ENCODE data around the gene ZNF362.
"Not testable (repeated sequence)": the region's sequence is repeated elsewhere in the genome, so short reads cannot be mapped to it uniquely, and the experiment has no call there.

ZNF362 gene

GRCh38 chr1:33305816-33306652, 49.7 kb downstream of the ZNF362 start:
- peaks cover 7% of the 10 kb centered on the region for H3K4me1 ChIP-seq (ENCODE audit: insufficient read depth, insufficient read length)
- H3K4me3 ChIP-seq (ENCODE audit: insufficient read length, low read depth), result no peak overlapping the region
- H3K27me3 ChIP-seq (ENCODE audit: insufficient read depth, insufficient read length), result peaks cover 12% of the 10 kb centered on the region
- no peak for DNase-seq (ENCODE audit: low read depth, low spot score)
- no peak overlapping the region for H3K9ac ChIP-seq (ENCODE audit: insufficient read length, low read depth)
- no peaks in the 10 kb centered on the region for H3K36me3 ChIP-seq (ENCODE audit: insufficient read depth, insufficient read length, low read length)
- no peak for TF ChIP-seq SUZ12 (IDR thresholded peaks at IDR 0.05; ENCODE audit: extremely low read depth, insufficient read depth, insufficient read length)
- no peak for TF ChIP-seq ZNF274 (IDR thresholded peaks at IDR 0.05; ENCODE audit: low read depth, low read length)
- TF ChIP-seq YY1 (IDR thresholded peaks at IDR 0.05; ENCODE audit: insufficient read depth, insufficient read length), result no peak
- peaks cover 15% of the 10 kb centered on the region; the same call in 1 of the 2 replicates for H3K9me3 ChIP-seq (ENCODE audit: insufficient read depth, low read length)

- Histone ChIP-seq H3K4me3 (ENCODE audit: insufficient read length, low read depth) (no peak overlapping the region), H3K4me1 (ENCODE audit: insufficient read depth, insufficient read length) (peaks cover 7% of the 10 kb centered on the region), H3K9ac (ENCODE audit: insufficient read length, low read depth) (peak overlapping the region; percentile 45), H3K9me3 (ENCODE audit: insufficient read depth, low read length) (peaks cover 16% of the 10 kb centered on the region; the same call in 1 of the 2 replicates), H3K36me3 (ENCODE audit: insufficient read depth, insufficient read length, low read length) (no peaks in the 10 kb centered on the region), H3K27me3 (ENCODE audit: insufficient read depth, insufficient read length) (peaks cover 12% of the 10 kb centered on the region)
- no peak for DNase-seq (ENCODE audit: low read depth, low spot score)
- TF ChIP-seq YY1 (IDR thresholded peaks at IDR 0.05; ENCODE audit: insufficient read depth, insufficient read length) (no peak), SUZ12 (IDR thresholded peaks at IDR 0.05; ENCODE audit: extremely low read depth, insufficient read depth, insufficient read length) (no peak), ZNF274 (IDR thresholded peaks at IDR 0.05; ENCODE audit: low read depth, low read length) (no peak)
These were observed 50.6 kb downstream of the ZNF362 start for GRCh38 chr1:33306653-33307493.

GRCh38 chr1:33307494-33307864, 51.2 kb downstream of the ZNF362 start:
- Histone ChIP-seq H3K27me3 (ENCODE audit: insufficient read depth, insufficient read length) (peaks cover 12% of the 10 kb centered on the region), H3K36me3 (ENCODE audit: insufficient read depth, insufficient read length, low read length) (no peaks in the 10 kb centered on the region), H3K9ac (ENCODE audit: insufficient read length, low read depth) (no peak overlapping the region)

GRCh38 chr1:33309351-33309750, 53.1 kb downstream of the ZNF362 start:
- H3K36me3 ChIP-seq (ENCODE audit: insufficient read depth, insufficient read length, low read length); DNase-seq (ENCODE audit: low read depth, low spot score); H3K4me1 ChIP-seq (ENCODE audit: insufficient read depth, insufficient read length); H3K4me3 ChIP-seq (ENCODE audit: insufficient read length, low read depth); H3K9ac ChIP-seq (ENCODE audit: insufficient read length, low read depth): not testable (repeated sequence)
- peaks cover 12% of the 10 kb centered on the region for H3K27me3 ChIP-seq (ENCODE audit: insufficient read depth, insufficient read length)
- peaks cover 16% of the 10 kb centered on the region; the same call in 1 of the 2 replicates for H3K9me3 ChIP-seq (ENCODE audit: insufficient read depth, low read length)

More at GRCh38 chr1:33307494-33307864, 51.2 kb downstream of the ZNF362 start:
- no peak for DNase-seq (ENCODE audit: low read depth, low spot score)
- Histone ChIP-seq H3K9me3 (ENCODE audit: insufficient read depth, low read length) (peaks cover 16% of the 10 kb centered on the region; the same call in 1 of the 2 replicates), H3K4me1 (ENCODE audit: insufficient read depth, insufficient read length) (peaks cover 7% of the 10 kb centered on the region), H3K4me3 (ENCODE audit: insufficient read length, low read depth) (no peak overlapping the region)
- TF ChIP-seq SUZ12 (IDR thresholded peaks at IDR 0.05; ENCODE audit: extremely low read depth, insufficient read depth, insufficient read length) (no peak), ZNF274 (IDR thresholded peaks at IDR 0.05; ENCODE audit: low read depth, low read length) (no peak), YY1 (IDR thresholded peaks at IDR 0.05; ENCODE audit: insufficient read depth, insufficient read length) (no peak)

- Histone ChIP-seq H3K27me3 (ENCODE audit: insufficient read depth, insufficient read length) (peaks cover 12% of the 10 kb centered on the region), H3K9me3 (ENCODE audit: insufficient read depth, low read length) (peaks cover 16% of the 10 kb centered on the region; the same call in 1 of the 2 replicates), H3K9ac (ENCODE audit: insufficient read length, low read depth) (no peak overlapping the region), H3K36me3 (ENCODE audit: insufficient read depth, insufficient read length, low read length) (no peaks in the 10 kb centered on the region), H3K4me3 (ENCODE audit: insufficient read length, low read depth) (no peak overlapping the region), H3K4me1 (ENCODE audit: insufficient read depth, insufficient read length) (peaks cover 7% of the 10 kb centered on the region)
- DNase-seq (ENCODE audit: low read depth, low spot score), result no peak
- no peak for TF ChIP-seq SUZ12 (IDR thresholded peaks at IDR 0.05; ENCODE audit: extremely low read depth, insufficient read depth, insufficient read length)
- TF ChIP-seq ZNF274 (IDR thresholded peaks at IDR 0.05; ENCODE audit: low read depth, low read length), result no peak
- no peak for TF ChIP-seq YY1 (IDR thresholded peaks at IDR 0.05; ENCODE audit: insufficient read depth, insufficient read length)
These were observed 54.4 kb downstream of the ZNF362 start for GRCh38 chr1:33310702-33311101.

- peaks cover 2% of the 10 kb centered on the region for H3K27me3 ChIP-seq (ENCODE audit: insufficient read depth, insufficient read length)
These were observed 55.6 kb downstream of the ZNF362 start for GRCh38 chr1:33311706-33312412.

More at GRCh38 chr1:33311706-33312412, 55.6 kb downstream of the ZNF362 start:
- peaks cover 16% of the 10 kb centered on the region; the same call in 1 of the 2 replicates for H3K9me3 ChIP-seq (ENCODE audit: insufficient read depth, low read length)
- H3K36me3 ChIP-seq (ENCODE audit: insufficient read depth, insufficient read length, low read length), result no peaks in the 10 kb centered on the region
- TF ChIP-seq YY1 (IDR thresholded peaks at IDR 0.05; ENCODE audit: insufficient read depth, insufficient read length) (no peak), ZNF274 (IDR thresholded peaks at IDR 0.05; ENCODE audit: low read depth, low read length) (no peak), SUZ12 (IDR thresholded peaks at IDR 0.05; ENCODE audit: extremely low read depth, insufficient read depth, insufficient read length) (no peak)
- no peak overlapping the region for H3K9ac ChIP-seq (ENCODE audit: insufficient read length, low read depth)
- DNase-seq (ENCODE audit: low read depth, low spot score), result no peak
- no peak overlapping the region for H3K4me3 ChIP-seq (ENCODE audit: insufficient read length, low read depth)
- peaks cover 4% of the 10 kb centered on the region for H3K4me1 ChIP-seq (ENCODE audit: insufficient read depth, insufficient read length)

All from NT2/D1 (cell line).